MCF 10A (cell line): ENCODE data around the gene RSPRY1. TPM values are rescaled to one million over a fixed set of nuclear protein-coding genes. Genes with fewer than 3 reads are reported as not detected.
"Not testable (repeated sequence)": the region's sequence is repeated elsewhere in the genome, so short reads cannot be mapped to it uniquely, and the experiment has no call there.

Experiments
- BruUV-seq: library from RNA; stranded (reverse); fragments of 400-500 nt; replicated peaks from 2 replicates; lab custom pipeline; 2021; lab: Mats Ljungman, UMichigan
- CTCF ChIA-PET: fragments of 300-600 bp; sonication (Branson Sonifier 250); formaldehyde crosslinking; extraction: SDS; loops from one replicate; lab custom pipeline; 2021; ENCODE audit warnings: antibody characterized with exemption, inconsistent platforms; lab: Yijun Ruan, JAX
- POLR2A ChIA-PET: fragments of 300-600, 350-650 bp; sonication (Branson Sonifier 250); formaldehyde crosslinking; extraction: SDS; loops from one replicate; lab custom pipeline; 2020; ENCODE audit warnings: antibody characterized with exemption, inconsistent platforms; lab: Yijun Ruan, JAX
- DNase-seq: peaks from one replicate; pipeline ENCODE4 v3.0.0-alpha.2; 2018; ENCODE audit not compliant: unreplicated experiment
- H3K27ac Mint-ChIP-seq: one replicate; pipeline ENCODE4 v1.8.0; 2022; ENCODE audit warnings: mild to moderate bottlenecking, low read depth, mixed read lengths; ENCODE audit not compliant: unreplicated experiment
- H3K27me3 Mint-ChIP-seq: one replicate; pipeline ENCODE4 v1.8.0; 2022; ENCODE audit warnings: mixed read lengths; ENCODE audit not compliant: insufficient read depth, unreplicated experiment
- H3K36me3 Mint-ChIP-seq: one replicate; pipeline ENCODE4 v1.8.0; 2022; ENCODE audit warnings: mild to moderate bottlenecking, moderate library complexity, mixed read lengths; ENCODE audit not compliant: insufficient read depth, unreplicated experiment
- H3K4me1 Mint-ChIP-seq: one replicate; pipeline ENCODE4 v1.8.0; 2022; ENCODE audit warnings: mixed read lengths; ENCODE audit not compliant: insufficient read depth, unreplicated experiment
- H3K4me3 Mint-ChIP-seq: one replicate; pipeline ENCODE4 v1.8.0; 2022; ENCODE audit warnings: mild to moderate bottlenecking, moderate library complexity, mixed read lengths; ENCODE audit not compliant: unreplicated experiment
- H3K9me3 Mint-ChIP-seq: one replicate; pipeline ENCODE4 v1.8.0; 2022; ENCODE audit warnings: mixed read lengths; ENCODE audit not compliant: unreplicated experiment
- intact Hi-C: fragments of 100-400 bp; cut with micrococcal nuclease; formaldehyde crosslinking; loops from 2 replicates; pipeline ENCODE4 v1.14.1; 2022
- total RNA-seq: library from RNA; stranded (reverse); gene quantifications from 2 replicates; pipeline ENCODE4 v1.2.3, GENCODE V29; 2022
- TF ChIP-seq, protein P1 (sequence below): fragments of 200-600 bp; IDR thresholded peaks from one replicate; pipeline ENCODE4 v1.8.0; 2022; ENCODE audit warnings: antibody characterized with exemption, mild to moderate bottlenecking; ENCODE audit not compliant: unreplicated experiment

The RSPRY1 gene
- total RNA-seq, 1 experiment from 2014 or later = 55.9 TPM

DNA sequence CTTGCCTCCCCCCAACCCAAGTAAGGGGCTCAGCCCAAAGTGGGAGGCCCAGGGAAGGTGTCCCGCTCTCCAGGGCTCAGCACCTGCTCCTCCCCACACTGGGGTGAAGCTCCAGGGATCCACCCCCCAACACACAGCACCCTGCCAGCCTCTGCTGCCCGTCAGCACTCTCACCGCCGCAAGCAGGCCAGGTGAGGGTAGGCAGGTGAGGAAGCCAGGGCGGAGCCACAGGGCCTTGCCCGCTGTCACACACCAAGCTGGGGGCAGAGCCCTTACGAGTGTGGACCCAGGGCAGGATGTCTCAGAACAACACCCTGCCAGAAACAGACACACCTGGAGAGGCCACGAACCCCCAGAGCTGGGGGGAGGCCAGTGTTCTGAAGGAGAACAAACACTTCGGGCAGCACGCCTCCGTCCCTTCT lies 78.8 kb downstream of the RSPRY1 start:
- TF ChIP-seq, protein P1, sequence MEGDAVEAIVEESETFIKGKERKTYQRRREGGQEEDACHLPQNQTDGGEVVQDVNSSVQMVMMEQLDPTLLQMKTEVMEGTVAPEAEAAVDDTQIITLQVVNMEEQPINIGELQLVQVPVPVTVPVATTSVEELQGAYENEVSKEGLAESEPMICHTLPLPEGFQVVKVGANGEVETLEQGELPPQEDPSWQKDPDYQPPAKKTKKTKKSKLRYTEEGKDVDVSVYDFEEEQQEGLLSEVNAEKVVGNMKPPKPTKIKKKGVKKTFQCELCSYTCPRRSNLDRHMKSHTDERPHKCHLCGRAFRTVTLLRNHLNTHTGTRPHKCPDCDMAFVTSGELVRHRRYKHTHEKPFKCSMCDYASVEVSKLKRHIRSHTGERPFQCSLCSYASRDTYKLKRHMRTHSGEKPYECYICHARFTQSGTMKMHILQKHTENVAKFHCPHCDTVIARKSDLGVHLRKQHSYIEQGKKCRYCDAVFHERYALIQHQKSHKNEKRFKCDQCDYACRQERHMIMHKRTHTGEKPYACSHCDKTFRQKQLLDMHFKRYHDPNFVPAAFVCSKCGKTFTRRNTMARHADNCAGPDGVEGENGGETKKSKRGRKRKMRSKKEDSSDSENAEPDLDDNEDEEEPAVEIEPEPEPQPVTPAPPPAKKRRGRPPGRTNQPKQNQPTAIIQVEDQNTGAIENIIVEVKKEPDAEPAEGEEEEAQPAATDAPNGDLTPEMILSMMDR = no peak
- intact Hi-C loops = no loop called here
- H3K36me3 Mint-ChIP-seq = no peaks in the 10 kb centered on the region
- H3K27me3 Mint-ChIP-seq = no peaks in the 10 kb centered on the region
- peak; percentile 72 for DNase-seq
- POLR2A ChIA-PET = interaction anchor here (0.6 to 8.1 kb wide), 9 partner anchors 11 to 182 kb away, joined by 3 to 137 read pairs (median 27); partner anchors contain the start of genes ARL2BP, CIAPIN1, COQ9 and PSME3IP1
- H3K4me1 Mint-ChIP-seq = peaks cover 35% of the 10 kb centered on the region
- no TSS peak for BruUV-seq
- no peaks in the 10 kb centered on the region for H3K9me3 Mint-ChIP-seq
- peak overlapping the region; percentile 69 for H3K4me3 Mint-ChIP-seq
- H3K27ac Mint-ChIP-seq = peak overlapping the region; percentile 89
- CTCF ChIA-PET = interaction anchor here (0.5 to 1.1 kb wide), 5 partner anchors 10 to 297 kb away, joined by 3 to 5 read pairs (median 3); no protein-coding TSS in a partner anchor

DNA sequence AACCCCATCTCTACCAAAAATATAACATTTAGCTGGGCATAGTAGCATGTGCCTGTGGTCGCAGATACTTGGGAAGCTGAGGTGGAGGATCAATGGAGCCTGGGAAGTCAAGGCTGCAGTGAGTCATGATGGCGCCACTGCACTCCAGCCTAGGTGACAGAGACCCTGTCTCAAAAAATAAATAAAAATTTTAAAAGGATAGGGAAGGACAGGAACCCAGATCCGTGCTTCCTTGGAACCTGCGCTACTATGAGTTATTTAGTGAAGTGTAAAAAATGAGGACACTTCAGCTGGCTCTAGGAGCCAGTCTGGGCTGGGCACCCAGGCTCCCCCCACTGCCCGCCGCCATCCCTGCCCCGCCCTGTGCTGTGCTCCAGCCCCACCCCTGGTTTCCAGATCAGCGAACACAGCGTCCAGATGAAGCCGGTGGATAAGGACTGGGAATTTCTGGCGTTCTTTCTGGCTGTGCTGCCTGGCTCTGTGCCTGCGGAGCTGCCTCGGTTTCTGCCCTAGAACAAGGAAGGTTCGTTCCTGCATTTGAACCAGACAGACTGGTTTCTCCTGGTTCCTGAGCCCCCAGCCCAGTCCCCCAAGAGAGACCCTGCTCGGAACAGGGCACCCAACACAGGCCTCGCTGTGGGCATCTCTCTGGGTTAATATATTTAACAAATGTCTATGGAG lies 79.9 kb downstream of the RSPRY1 start:
- intact Hi-C loops = no loop called here

DNA sequence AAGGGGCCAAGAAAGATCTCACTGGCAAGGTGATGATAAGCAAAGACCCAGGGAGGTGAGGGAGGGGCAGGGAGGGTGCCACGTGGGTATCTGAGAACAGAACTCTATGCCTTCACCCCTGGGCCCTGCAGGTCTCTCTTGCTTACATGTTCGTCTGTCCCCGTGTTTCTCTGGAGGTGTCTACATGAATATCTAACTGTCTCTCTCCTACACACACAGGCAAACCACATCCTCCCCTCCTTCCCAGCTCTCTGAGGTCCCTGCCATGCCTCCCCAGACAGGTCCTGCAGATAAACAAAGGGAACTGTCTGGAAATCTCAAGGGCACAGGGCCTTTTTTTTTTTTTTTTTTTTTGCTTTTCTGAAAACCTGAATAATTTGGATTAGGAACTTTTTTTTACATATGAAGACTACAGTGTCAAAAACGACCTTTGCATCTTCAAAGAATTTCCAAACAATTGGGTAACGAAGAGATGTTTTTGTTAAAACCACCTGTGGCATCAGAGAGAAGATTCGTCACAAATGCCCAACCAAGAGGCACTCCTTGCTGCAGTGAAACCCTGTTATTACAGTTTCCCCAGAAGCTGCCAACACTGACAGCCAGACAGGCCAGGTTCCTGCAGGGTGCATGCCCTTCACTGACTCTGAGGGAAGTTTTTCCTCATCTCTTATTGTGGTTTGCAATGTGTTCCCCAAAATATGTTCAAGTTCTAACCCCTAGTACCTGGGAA lies 80.6 kb downstream of the RSPRY1 start:
- H3K27me3 Mint-ChIP-seq = no peaks in the 10 kb centered on the region
- TSS peak; percentile 79 for BruUV-seq
- ChIA-PET POLR2A (interaction anchor here (0.5 to 8.1 kb wide), 18 partner anchors 12 to 405 kb away, joined by 3 to 137 read pairs (median 4); partner anchors contain the start of genes ARL2BP, PSME3IP1 and RSPRY1), CTCF (interaction anchor here (0.7 to 1.2 kb wide), 4 partner anchors 9 to 150 kb away, joined by 3 to 6 read pairs (median 4); no protein-coding TSS in a partner anchor)
- no peaks in the 10 kb centered on the region for H3K36me3 Mint-ChIP-seq
- H3K27ac Mint-ChIP-seq = peak overlapping the region; percentile 89
- DNase-seq = peak; percentile 37
- TF ChIP-seq, protein P1 = no peak
- H3K9me3 Mint-ChIP-seq = no peaks in the 10 kb centered on the region
- peak overlapping the region; percentile 69 for H3K4me3 Mint-ChIP-seq
- H3K4me1 Mint-ChIP-seq = peaks cover 25% of the 10 kb centered on the region
- intact Hi-C loops = no loop called here

More for the DNA sequence above, 79.9 kb downstream of the RSPRY1 start:
- no peaks in the 10 kb centered on the region for H3K27me3 Mint-ChIP-seq
- H3K27ac Mint-ChIP-seq = peak overlapping the region; percentile 89
- peak overlapping the region; percentile 69 for H3K4me3 Mint-ChIP-seq
- POLR2A ChIA-PET = interaction anchor here (0.5 to 8.1 kb wide), 18 partner anchors 12 to 404 kb away, joined by 3 to 137 read pairs (median 6); partner anchors contain the start of genes ARL2BP, CIAPIN1, COQ9 and CPNE2
- TF ChIP-seq, protein P1 = no peak
- H3K36me3 Mint-ChIP-seq = no peaks in the 10 kb centered on the region
- no TSS peak for BruUV-seq
- CTCF ChIA-PET = interaction anchor here (0.7 to 1.2 kb wide), 4 partner anchors 10 to 151 kb away, joined by 3 to 4 read pairs (median 3); no protein-coding TSS in a partner anchor
- no peaks in the 10 kb centered on the region for H3K9me3 Mint-ChIP-seq
- DNase-seq = peak; percentile 84
- H3K4me1 Mint-ChIP-seq = peaks cover 25% of the 10 kb centered on the region

- H3K36me3 Mint-ChIP-seq, H3K27me3 Mint-ChIP-seq, BruUV-seq, intact Hi-C loops, H3K9me3 Mint-ChIP-seq, DNase-seq: not testable (repeated sequence)
- Mint-ChIP-seq H3K4me1 (peaks cover 25% of the 10 kb centered on the region), H3K27ac (peak overlapping the region; percentile 89), H3K4me3 (peak overlapping the region; percentile 69)
- ChIA-PET POLR2A (interaction anchor here (0.7 to 8.1 kb wide), 11 partner anchors 11 to 178 kb away, joined by 3 to 137 read pairs (median 12); partner anchors contain the start of genes ARL2BP, PSME3IP1 and RSPRY1), CTCF (interaction anchor here (1.2 kb wide), 2 partner anchors 9 to 118 kb away, joined by 4 to 6 read pairs; no protein-coding TSS in a partner anchor)
These were observed 81.2 kb downstream of the RSPRY1 start for GRCh38 chr16:57267343-57267742.
